Measurements from ENCODE around the gene GAS2L2.

GRCh38 chr17:35749560-35750412, 3.3 kb downstream of the GAS2L2 start:
- TF ChIP-seq EZH2 (IDR thresholded peaks at IDR 0.05; ENCODE audit: borderline replicate concordance, low read length) = no peak
- TF ChIP-seq CTCF (conservative IDR thresholded peaks at IDR 0.05 in 1 of 2, IDR thresholded peaks at IDR 0.05 in 1 of 2; ENCODE audit: extremely low read depth in 1 of 2, insufficient read depth in 1 of 2, low read depth in 1 of 2, low read length in 2 of 2) = no peak
